GM21381 (cell line): ENCODE measurements around the gene THSD7A.

Experiments
- ATAC-seq: cut with Tn5 transposase; IDR thresholded peaks from one replicate; pipeline ENCODE4 v1.9.1; 2021; ENCODE audit warnings: mild to moderate bottlenecking, moderate library complexity; ENCODE audit not compliant: unreplicated experiment

THSD7A gene

DNA sequence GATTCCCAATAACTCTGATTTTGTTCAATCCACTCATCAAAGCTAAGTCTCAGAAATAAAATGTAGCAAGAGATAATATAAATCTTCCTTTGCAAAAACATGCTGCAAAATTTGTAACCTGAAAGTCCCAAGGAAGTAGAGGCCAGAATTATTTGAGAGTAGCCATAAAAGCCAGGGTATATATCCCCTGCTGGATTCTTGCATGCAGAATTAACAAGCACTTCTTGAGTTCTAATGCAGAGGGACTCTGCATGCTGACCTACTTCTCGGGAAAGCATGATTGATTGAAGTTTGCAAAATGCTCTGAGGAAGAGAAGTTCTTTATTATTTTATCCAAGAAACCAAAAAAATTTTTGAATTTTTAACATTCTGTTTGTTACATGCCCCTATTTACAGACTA lies 121.6 kb downstream of the THSD7A start:
- no peak for ATAC-seq

DNA sequence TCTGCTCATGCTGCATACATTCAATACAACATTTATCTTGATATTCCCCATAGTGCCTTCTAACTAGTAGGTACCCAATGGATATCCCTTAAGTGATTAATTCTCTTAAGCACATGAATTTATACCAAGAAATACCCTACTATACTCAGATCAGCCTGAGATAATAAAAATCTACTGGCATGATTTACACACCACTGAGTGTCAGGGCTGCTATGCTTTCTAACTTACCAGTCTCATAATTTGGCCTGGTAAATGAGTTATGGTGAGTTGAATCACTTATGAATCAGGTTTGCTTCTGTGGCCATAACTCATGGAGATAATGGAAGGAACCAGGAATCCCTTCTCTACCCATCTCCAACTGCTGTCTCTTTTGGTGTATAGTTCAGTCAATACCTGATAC lies 122.8 kb downstream of the THSD7A start:
- no peak for ATAC-seq

DNA sequence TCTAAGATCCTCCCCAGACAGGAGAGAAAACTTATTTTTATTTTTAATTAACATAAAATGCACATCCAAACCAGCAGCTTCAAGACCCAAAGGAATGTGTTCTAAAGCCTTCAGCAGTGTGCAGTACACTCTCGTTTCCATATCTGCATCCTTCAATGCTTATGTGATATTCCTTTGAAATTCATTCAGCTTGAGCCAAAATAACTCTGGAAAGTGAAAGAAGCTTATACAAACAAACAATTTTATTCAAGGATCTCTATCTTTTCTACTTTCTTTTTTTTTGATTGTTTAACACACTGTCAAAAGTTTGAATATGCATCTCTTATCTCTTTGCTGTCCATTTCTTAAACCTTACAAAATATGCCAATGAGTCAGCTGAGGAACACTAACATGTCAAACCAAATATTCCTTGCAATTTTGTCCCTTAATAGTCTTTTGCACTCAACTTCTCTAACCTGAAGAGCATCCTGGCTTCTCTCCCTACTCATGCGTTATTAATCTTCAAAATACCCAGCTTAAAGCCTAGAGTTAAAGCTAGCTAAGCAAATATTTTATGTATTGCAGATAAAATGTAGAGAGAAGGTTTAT lies 124.3 kb downstream of the THSD7A start:
- no peak for ATAC-seq

DNA sequence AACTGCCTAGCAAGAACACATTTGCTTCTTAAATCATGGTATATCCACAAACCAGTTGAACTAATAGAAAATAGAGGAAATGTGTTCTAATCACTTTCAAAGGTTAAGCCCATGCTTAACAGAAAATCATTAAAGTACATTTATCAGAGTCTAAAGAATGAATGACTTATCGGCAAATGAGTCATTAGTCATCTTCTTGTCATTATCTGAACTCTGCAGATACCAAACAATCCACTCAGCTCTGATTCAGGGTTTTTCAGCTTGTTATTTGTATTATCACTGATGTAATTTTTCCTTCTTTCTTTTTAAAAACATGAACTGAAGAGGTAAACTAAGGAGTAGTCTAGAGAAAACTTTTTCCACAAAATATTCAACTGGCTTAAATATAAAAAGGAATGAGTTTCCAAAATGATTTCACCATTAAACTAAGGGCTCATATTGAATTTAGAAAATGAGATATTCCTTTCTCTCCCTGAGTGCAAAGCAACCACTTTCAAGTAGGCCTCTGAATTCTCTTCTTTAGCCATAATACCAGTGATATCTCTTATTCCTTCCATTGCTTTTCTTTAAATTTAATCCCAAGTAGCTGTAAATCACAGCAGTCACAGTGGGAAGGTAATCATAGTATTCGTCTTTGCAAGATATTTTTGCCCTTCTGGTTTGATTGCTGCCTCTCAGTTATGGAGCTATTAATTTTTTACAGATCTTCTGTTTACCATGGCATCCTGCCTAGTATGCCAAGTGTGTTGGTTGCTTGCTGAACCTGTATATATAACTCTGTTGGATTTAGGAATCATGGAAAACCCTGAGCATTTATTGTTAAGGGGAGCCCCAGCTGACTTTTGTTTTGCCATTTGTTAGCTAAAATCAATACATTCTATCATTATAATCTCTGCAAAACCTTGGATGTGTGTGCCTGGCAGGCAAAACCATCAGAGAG lies 125.1 kb downstream of the THSD7A start:
- ATAC-seq: no peak

DNA sequence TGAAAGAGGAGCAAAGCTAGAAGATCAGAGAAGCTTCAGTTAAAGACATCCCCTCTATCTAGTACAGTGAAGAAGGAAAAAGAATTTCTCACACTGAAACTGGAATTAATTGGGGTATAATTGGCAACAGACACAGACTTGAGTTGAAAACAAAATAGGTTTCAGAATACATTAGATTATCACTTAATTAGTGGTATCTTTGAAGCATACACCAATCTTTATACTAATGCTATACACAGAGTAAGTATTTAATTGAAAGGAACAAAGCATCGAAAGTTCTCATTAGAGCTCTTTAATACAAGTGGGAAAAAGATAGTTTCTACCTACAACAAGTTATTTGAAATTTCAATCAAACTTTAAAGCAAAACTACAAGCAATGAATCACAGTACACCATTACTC lies 128.2 kb downstream of the THSD7A start:
- ATAC-seq: no peak

DNA sequence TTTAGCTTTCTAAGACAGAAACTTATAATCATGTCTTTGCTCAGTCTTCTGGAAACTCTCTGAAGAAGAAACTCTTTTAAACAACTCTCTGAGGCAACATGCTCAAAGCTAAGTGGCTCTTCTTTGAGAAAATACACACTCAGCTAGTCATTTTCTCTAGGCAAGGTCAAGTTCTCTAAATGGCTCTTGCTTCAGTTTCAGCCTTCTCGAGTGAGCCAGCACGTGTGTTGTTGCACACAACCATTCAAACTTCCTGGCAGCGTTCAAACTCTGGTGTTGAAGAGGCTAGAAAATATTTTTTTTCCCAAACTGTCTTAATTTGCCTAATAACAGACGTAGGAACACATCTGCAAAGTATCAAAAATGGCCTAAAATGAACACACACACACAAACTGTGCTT lies 129.1 kb downstream of the THSD7A start:
- no peak for ATAC-seq

DNA sequence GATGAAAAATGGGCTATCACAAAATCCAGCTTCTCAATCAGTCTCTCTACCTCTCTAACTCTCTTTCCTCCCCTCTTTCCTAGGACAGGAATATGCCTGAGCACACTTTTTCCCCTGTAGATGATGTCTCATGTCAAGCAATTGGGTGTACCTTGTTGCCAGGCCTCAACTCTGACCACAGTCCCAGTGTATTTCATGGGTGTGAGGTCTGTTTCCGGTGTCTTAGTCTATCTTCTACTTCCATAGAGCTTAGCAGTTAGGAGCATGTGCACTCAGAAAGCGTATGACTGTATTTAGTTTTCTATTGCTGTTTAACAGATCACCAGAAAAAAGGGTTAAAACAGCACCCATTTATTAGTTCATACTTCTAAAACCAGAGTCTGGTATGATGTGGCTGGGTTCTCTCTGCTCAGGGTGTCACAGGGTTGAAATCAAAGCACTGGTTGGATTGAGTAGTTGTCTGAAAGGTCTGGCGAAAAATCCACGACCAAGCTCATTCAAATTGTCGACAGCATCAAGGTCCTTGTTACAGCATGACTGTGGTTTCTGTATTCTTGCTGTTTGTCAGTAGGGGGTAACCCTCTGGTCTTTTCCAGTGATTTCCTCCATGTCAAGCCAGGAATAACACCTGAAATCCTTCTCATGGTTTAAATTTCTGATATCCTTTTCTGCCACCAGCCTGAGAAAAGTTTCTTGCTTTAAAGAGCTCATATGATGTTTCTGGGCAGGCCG lies 130.0 kb downstream of the THSD7A start:
- ATAC-seq: no peak

DNA sequence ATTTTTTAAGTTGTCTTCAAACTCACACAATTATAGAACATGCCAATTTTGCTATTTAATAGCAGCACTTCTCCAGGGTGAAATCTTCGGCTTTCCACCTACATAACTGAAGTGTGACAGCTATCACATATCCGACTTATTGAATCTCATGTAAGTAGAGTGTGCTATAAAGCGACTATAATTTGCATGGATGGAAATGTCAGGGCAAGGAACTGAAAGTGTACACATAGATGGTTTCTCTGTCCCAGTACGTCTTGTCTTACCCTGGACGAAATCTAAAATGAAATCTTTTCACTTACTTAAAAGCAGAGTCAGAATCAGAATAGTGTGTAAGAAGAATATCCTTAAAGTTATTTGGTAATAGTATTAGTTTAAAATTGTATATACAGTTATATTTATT lies 132.3 kb downstream of the THSD7A start:
- no peak for ATAC-seq

DNA sequence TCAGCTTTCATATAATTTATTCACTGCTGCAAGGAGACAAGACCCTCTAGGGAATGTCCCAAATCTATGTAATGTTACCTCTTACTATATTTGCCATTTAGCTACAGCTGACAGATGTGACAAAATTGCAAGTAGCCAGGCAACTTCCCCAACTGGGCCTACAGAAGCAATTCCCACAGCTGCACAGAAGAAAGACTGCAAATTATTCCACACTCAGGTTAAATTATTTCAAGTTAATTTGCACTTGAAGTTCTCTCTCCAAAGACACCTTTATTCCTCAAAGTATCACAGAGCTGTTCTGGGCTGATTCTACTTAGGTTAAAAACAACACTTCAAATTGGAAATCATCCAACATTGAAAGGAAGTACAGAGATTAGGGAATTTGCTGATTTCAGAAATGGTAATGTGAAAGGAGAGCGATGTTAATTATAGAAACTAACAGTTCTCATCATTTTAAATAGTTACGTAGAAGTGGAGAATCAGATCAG lies 133.6 kb downstream of the THSD7A start:
- no peak for ATAC-seq

DNA sequence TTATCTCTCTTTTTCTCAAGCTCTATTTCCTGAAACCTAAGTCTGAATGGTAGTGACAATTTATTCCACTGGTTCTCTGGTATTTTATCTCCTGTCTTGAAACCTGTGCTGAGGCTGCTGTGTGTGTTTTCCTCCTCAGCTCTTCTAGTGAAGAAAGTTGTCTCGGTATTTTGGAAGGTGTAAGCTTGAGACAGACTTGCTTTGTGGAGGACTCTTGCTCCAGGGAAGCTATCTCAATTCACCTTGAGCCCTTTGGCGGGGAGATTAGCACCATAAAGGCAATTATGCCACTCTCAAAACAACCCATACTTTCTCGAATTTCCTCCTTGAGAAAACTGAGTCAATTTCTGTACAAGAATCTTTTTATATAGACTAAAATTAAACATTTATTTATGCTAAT lies 141.6 kb downstream of the THSD7A start:
- no peak for ATAC-seq

DNA sequence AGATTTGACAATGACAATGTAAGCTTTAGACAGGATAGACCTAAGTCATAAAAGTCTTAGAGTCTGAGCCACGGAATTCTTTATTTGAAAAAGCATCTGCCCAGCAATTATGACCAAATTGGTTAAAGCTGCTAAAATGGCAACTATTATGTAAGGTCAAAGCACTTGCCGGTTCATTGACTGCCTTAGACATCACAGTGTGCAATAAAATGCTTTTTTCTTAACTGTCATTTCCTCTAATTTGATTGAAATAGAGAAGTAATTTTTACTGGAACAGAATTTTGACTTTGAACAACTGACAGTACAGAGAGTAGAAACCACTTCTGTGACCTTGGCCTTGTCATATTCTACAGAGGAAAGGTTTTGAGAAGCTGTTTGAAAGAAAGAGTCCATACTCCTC lies 142.9 kb downstream of the THSD7A start:
- no peak for ATAC-seq

DNA sequence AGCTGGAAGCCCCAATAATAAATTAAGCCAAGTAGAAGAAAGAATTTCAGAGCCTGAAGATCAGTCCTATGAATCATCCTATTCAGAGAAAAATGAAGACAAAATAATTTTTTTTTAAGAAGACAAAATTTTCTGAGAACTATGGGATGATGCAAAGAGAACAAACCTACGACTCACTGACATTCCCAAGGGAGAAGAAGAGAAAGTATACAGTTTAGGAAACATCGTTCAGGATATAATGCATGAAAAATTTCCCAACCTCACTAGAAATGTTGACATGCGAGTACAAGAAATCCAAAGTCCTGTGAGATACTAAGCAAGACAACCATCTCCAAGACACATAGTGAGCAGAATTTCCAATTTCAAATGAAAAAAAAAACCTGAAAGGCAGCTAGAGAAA lies 150.5 kb downstream of the THSD7A start:
- ATAC-seq: no peak

DNA sequence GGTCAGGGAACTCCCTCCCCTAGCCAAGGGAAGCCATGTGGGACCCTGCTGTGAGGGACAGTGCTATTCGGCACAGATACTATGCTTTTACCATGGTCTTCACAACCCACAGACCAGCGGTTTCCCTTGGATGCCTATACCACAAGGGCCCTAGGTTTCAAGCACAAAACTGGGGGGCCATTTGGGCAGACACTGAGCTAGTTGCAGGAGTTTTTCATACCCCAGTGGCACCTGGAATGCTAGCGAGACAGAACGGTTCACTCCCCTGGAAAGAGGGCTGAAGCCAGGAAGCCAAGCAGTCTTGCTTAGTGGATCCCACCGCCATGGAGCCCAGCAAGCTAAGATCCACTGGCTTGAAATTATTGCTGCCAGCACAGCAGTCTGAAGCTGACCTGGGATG lies 156.8 kb downstream of the THSD7A start:
- ATAC-seq: no peak

DNA sequence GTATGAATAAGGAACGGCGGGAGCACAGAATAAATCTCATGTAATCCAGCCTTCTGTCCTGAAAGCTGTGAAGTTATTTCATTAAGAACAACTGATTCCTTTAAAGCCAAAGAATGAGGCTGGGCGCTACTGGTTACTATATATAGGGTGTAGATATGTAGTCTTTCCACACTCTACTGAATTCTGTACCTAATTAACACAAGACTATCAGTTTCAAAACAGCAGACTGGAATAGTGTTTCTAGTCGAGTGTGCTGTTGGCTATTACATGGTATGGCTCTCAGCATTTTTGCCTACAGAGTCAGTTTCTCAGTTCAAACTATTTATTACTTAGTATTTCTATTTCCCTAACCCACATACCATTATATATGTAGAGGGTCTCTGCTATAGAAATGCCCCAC lies 163.3 kb downstream of the THSD7A start:
- no peak for ATAC-seq

DNA sequence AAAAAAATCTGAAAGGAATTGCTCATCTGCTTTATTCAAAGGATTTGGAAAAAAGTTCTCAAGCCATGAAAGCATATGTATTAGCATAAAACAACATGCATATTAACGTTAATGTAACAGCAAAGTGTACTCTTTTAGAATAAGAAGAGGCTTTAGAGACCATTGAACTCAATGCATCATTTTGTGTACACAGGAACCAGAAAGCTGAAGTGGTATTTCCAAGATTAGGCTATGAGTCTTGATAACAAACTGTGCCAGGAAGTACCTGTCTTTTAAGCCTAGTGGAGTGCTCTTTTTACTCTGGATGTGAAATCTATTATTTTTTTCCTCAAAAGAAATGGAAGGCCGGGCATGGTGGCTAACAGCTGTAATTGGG lies 164.2 kb downstream of the THSD7A start:
- ATAC-seq: no peak

DNA sequence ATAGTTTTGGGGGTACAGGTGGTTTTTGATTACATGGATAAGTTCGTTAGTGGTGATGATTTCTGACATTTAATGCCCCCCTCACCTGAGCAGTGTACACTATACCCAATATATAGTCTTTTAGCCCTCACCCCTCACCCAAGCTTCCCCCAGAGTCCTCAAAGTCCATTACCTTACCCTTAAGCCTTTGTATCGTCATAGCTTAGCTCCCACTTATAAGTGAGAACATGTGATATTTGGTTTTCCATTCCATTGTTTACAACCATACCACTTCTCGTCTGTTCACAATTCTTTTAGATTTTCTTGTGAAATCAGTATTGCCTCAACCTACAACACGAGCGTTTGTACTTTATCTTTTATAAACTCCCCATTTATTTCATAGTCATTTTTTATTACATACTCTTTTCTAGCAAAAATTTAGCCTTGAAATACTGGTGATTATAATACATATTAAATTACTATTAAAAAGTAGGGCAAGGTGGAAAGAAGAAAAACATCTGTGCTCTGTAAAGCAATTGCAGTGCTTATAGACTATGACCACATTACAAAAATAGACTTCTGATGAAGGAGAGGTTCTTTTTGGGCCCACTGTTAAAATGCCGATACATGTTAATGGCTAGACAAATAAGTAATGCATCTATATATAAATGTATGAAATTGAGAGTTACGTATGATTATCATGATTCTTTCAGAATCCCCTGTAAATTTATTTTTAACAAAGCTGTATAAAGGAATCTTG lies 164.8 kb downstream of the THSD7A start:
- no peak for ATAC-seq

DNA sequence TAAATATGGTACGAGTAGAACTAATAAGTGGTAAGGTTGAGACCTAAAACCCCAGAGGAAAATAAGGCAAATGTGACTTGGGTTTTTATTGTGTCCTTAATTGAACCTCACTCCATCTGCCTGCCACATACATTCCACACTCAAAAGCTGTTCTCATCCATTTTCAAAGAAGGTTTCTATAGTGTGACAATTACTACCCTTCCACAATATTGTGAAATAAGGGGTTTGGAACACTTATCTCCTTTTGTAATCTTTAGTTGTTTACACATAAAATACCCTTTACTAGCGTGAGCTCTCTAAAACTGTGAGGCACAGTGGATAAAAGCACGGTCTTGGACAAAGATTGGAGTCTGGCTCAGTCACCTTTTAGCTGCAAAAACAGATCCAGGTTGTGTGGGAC lies 166.6 kb downstream of the THSD7A start:
- ATAC-seq: no peak

DNA sequence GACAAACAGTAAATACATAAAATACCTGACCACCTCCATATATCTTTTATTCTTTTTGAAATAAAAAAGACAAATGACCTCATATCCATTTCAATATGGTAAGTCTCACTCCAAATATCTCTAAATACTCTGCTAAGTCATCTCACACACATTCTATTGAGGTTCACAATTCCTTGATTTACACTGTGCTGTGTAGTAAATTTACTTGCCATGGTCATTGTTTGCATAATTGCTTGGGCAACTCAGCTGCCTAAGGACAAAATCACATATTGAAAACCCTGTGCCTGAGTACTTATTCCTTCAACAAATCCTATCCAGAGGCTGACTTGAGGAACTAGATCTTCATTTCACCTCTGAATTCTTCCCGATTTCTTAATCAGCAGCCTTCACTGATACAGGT lies 176.4 kb downstream of the THSD7A start:
- no peak for ATAC-seq

DNA sequence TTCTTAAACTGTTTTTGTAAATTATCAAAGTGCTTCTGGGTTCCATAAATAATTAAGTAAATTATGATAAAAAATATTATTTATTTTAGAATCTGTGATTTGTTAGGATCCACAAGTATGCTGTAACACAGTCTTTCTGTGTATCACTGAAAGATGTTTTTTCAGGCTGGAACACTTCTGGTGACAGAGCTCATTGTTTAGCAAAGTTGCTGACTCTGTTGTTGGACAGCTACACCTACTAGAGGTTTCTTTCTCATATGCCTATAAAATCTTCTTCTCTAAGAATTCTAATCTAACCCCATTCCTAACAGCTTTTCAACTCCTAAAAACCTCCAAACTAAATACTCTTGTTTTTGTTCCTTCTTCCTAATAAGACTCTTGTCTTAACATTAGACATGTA lies 176.8 kb downstream of the THSD7A start:
- no peak for ATAC-seq

DNA sequence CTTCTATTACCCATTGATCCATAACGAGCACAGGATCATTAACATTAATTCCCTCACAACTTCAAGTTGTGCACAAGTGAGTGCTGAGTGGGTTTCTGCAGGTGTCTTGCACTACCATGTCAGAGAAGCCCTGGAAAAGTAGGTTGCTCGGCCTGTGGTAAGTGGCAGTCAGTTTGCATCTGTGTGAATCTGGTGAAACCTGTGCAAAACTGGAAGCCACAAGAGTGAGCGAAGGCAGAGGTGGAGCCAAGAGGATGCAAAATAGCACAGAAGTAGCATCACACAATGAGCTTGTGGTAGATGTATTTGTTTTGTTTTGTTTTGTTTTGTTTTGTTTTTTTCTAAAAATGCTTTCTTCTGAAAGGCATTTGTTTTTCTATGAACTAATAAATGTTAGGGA lies 181.5 kb downstream of the THSD7A start:
- no peak for ATAC-seq

DNA sequence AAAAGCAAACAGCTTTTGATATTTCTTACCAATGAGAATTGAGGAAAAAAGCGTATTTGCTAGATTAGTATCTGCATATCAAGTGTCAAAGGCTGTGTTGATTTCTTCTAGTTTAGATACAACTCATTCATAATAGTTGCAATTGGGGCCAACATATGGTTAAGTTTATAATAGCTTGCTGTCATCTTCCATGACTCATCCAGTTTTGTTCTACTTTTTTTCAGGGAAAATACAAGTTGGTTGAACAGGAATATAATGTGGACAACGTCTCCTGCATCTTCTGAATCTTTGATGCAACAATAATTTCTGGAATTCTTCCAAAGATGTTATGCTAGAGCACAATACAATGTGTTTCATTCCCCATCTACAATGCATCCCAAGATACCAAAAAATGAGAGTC lies 182.0 kb downstream of the THSD7A start:
- no peak for ATAC-seq
